ENCODE measurements around the gene NPFFR1. TPM values are rescaled to one million over a fixed set of nuclear protein-coding genes. Genes with fewer than 3 reads are reported as not detected.

NPFFR1 gene
- total and polyA plus RNA-seq, 10 of the 15 experiments (the other 5 are each of a cell fraction or from before 2014, with no cell fraction given): 0.03 TPM; not detected in 9

DNA sequence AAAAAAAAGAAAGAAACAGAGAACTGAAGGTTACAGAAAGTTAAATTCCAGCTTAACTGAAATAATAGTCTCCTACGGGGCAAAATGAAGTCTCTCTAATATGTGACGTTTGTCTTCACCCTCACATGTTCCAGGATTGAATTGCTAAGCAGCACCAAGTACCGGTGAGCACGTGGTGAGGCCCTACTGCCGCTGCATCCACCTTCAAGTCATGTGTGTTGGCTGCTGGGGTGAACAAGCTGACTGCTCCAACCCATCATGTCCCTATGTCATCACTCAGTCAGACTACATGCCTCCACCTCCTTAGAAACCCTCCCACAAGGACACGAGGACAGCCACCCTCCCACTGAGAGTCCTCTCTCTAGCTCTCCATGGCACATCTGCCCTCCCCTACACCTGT lies 35.4 kb upstream of the NPFFR1 start:
- FAIRE-seq: no peak

More for the DNA sequence above, 35.4 kb upstream of the NPFFR1 start:
- no TSS peak for BruUV-seq (replicated peaks)
- DNase-seq (ENCODE audit: low read depth, low spot score): no peak
- in situ Hi-C loops (cut with MboI): no loop called here
- H2AFZ ChIP-seq (ENCODE audit: control insufficient read depth, low read depth, low read length): no peak overlapping the region
- intact Hi-C loops (cut with micrococcal nuclease; ENCODE audit: unreplicated experiment): no loop called here
- no peaks in the 10 kb centered on the region for H4K20me1 ChIP-seq (ENCODE audit: control insufficient read depth, insufficient read depth)
- 85% methylated on average over 6 of the region's 6 CpGs for WGBS (ENCODE audit: insufficient coverage, insufficient replicate concordance, low lambda C conversion rate, missing lambda C conversion rate)
- TF ChIP-seq, protein P1, sequence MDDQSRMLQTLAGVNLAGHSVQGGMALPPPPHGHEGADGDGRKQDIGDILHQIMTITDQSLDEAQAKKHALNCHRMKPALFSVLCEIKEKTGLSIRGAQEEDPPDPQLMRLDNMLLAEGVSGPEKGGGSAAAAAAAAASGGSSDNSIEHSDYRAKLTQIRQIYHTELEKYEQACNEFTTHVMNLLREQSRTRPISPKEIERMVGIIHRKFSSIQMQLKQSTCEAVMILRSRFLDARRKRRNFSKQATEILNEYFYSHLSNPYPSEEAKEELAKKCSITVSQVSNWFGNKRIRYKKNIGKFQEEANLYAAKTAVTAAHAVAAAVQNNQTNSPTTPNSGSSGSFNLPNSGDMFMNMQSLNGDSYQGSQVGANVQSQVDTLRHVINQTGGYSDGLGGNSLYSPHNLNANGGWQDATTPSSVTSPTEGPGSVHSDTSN (IDR thresholded peaks at IDR 0.05; ENCODE audit: insufficient replicate concordance, low read depth, low read length): no peak
- TF ChIP-seq, protein P2, sequence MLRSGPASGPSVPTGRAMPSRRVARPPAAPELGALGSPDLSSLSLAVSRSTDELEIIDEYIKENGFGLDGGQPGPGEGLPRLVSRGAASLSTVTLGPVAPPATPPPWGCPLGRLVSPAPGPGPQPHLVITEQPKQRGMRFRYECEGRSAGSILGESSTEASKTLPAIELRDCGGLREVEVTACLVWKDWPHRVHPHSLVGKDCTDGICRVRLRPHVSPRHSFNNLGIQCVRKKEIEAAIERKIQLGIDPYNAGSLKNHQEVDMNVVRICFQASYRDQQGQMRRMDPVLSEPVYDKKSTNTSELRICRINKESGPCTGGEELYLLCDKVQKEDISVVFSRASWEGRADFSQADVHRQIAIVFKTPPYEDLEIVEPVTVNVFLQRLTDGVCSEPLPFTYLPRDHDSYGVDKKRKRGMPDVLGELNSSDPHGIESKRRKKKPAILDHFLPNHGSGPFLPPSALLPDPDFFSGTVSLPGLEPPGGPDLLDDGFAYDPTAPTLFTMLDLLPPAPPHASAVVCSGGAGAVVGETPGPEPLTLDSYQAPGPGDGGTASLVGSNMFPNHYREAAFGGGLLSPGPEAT (IDR thresholded peaks at IDR 0.05; ENCODE audit: low read depth): no peak
- TF ChIP-seq, protein P3, sequence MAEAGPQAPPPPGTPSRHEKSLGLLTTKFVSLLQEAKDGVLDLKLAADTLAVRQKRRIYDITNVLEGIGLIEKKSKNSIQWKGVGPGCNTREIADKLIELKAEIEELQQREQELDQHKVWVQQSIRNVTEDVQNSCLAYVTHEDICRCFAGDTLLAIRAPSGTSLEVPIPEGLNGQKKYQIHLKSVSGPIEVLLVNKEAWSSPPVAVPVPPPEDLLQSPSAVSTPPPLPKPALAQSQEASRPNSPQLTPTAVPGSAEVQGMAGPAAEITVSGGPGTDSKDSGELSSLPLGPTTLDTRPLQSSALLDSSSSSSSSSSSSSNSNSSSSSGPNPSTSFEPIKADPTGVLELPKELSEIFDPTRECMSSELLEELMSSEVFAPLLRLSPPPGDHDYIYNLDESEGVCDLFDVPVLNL (IDR thresholded peaks at IDR 0.05; ENCODE audit: low read depth, low read length): no peak
- TF ChIP-seq ZNF274 (IDR thresholded peaks at IDR 0.05; ENCODE audit: insufficient read depth, insufficient read length) (no peak), IKZF2 (IDR thresholded peaks at IDR 0.05) (no peak), RUNX3 (IDR thresholded peaks at IDR 0.05; ENCODE audit: low read length) (no peak), CBX3 (IDR thresholded peaks at IDR 0.05; ENCODE audit: borderline replicate concordance, low read depth) (no peak), SMAD1 (IDR thresholded peaks at IDR 0.05; ENCODE audit: low read depth, partially characterized antibody) (no peak), EZH2 (IDR thresholded peaks at IDR 0.05; ENCODE audit: borderline replicate concordance, control insufficient read depth, low read depth, low read length) (no peak), MYC (IDR thresholded peaks at IDR 0.05; ENCODE audit: insufficient read depth, insufficient read length, insufficient replicate concordance, low read length, severe bottlenecking) (no peak), TAF1 (IDR thresholded peaks at IDR 0.05; ENCODE audit: borderline replicate concordance, low read depth, low read length) (no peak)
- TF ChIP-seq, protein P4, sequence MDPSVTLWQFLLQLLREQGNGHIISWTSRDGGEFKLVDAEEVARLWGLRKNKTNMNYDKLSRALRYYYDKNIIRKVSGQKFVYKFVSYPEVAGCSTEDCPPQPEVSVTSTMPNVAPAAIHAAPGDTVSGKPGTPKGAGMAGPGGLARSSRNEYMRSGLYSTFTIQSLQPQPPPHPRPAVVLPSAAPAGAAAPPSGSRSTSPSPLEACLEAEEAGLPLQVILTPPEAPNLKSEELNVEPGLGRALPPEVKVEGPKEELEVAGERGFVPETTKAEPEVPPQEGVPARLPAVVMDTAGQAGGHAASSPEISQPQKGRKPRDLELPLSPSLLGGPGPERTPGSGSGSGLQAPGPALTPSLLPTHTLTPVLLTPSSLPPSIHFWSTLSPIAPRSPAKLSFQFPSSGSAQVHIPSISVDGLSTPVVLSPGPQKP (IDR thresholded peaks at IDR 0.05; ENCODE audit: low read depth, low read length): no peak
- TF ChIP-seq, protein P5, sequence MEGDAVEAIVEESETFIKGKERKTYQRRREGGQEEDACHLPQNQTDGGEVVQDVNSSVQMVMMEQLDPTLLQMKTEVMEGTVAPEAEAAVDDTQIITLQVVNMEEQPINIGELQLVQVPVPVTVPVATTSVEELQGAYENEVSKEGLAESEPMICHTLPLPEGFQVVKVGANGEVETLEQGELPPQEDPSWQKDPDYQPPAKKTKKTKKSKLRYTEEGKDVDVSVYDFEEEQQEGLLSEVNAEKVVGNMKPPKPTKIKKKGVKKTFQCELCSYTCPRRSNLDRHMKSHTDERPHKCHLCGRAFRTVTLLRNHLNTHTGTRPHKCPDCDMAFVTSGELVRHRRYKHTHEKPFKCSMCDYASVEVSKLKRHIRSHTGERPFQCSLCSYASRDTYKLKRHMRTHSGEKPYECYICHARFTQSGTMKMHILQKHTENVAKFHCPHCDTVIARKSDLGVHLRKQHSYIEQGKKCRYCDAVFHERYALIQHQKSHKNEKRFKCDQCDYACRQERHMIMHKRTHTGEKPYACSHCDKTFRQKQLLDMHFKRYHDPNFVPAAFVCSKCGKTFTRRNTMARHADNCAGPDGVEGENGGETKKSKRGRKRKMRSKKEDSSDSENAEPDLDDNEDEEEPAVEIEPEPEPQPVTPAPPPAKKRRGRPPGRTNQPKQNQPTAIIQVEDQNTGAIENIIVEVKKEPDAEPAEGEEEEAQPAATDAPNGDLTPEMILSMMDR (IDR thresholded peaks at IDR 0.05 in 2 of 3, conservative IDR thresholded peaks at IDR 0.05 in 1 of 3; ENCODE audit: control insufficient read depth in 2 of 3, extremely low read depth in 1 of 3, insufficient read depth in 1 of 3, low read depth in 3 of 3, low read length in 3 of 3): no peak
- ChIA-PET SMC1A (ENCODE audit: uncharacterized antibody, unreplicated experiment) (interaction anchor here (0.7 to 0.8 kb wide), 2 partner anchors 11 to 130 kb away, joined by 3 to 4 read pairs; no protein-coding TSS in a partner anchor), CTCF (interaction anchor here (0.8 to 1.2 kb wide), 3 partner anchors 12 to 52 kb away, joined by 3 to 4 read pairs (median 3); no protein-coding TSS in a partner anchor), RAD21 (ENCODE audit: unreplicated experiment) (interaction anchor here (0.6 to 2.3 kb wide), 3 partner anchors 36 to 97 kb away, joined by 3 to 6 read pairs (median 3); no protein-coding TSS in a partner anchor), POLR2A (no interaction called here)
- peaks cover 0 to 12% of the 10 kb centered on the region in 2 experiments; a peak in 3 of 4 replicates for H3K36me3 ChIP-seq (ENCODE audit: control insufficient read depth in 2 of 2, insufficient read depth in 2 of 2, low read length in 1 of 2)
- no peak for ATAC-seq
- H3K9me3 ChIP-seq (replicated peaks; ENCODE audit: control insufficient read depth, insufficient read depth, low read length): no peaks in the 10 kb centered on the region; the same call in 2 of the 3 replicates
- H3K79me2 ChIP-seq (ENCODE audit: control insufficient read depth, insufficient read depth, low read length): no peaks in the 10 kb centered on the region
- H3K9ac ChIP-seq (ENCODE audit: control insufficient read depth, insufficient read depth, low read length): no peak overlapping the region
- H3K27ac ChIP-seq (ENCODE audit: control insufficient read depth, insufficient read depth): no peak overlapping the region
- H3K27me3 ChIP-seq (replicated peaks in 1 of 2; ENCODE audit: control insufficient read depth in 2 of 2, insufficient read depth in 2 of 2, low read length in 1 of 2): no peaks in the 10 kb centered on the region
- H3K4me2 ChIP-seq (ENCODE audit: control insufficient read depth, insufficient read depth): no peak overlapping the region
- peaks cover 12% of the 10 kb centered on the region for H3K4me1 ChIP-seq (ENCODE audit: control insufficient read depth, insufficient read depth, low read length)
- H3K4me3 ChIP-seq: no peak overlapping the region
